Natural killer cell (primary cell): ENCODE data around the gene ZNF441. TPM values are rescaled to one million over a fixed set of nuclear protein-coding genes. Genes with fewer than 3 reads are reported as not detected.

Experiments
- ATAC-seq, 3 donors: fragments of 150-1000 bp in 2 of 3; fragments of 200-7000 bp in 1 of 3; cut with Tn5 transposase; 1 replicate in 1 of 3; 2 replicates in 2 of 3; pipeline ENCODE4 v1.10.0; 2021; ENCODE audit warnings: mild to moderate bottlenecking in 2 of 3, moderate library complexity in 2 of 3
- DNase-seq, 2 donors: peaks; one replicate each; pipeline versions ENCODE4 v3.0.0 to v3.0.0-alpha.2; 2013 to 2021; ENCODE audit warnings: mixed read lengths in 1 of 2
- H3K27ac ChIP-seq: one replicate; pipeline ENCODE4 v1.5.1; 2013; ENCODE audit warnings: mild to moderate bottlenecking, low read length
- H3K27me3 ChIP-seq: one replicate; pipeline ENCODE4 v1.6.1; 2013; ENCODE audit warnings: low read length; ENCODE audit not compliant: control insufficient read depth, insufficient read depth
- H3K36me3 ChIP-seq: one replicate; pipeline ENCODE4 v1.6.1; 2013; ENCODE audit warnings: low read length; ENCODE audit not compliant: control insufficient read depth, insufficient read depth
- H3K4me1 ChIP-seq: one replicate; pipeline ENCODE4 v1.6.1; 2013; ENCODE audit warnings: low read length; ENCODE audit not compliant: control insufficient read depth, insufficient read depth
- H3K4me3 ChIP-seq: one replicate; pipeline ENCODE4 v1.5.1; 2013; ENCODE audit warnings: low read length
- H3K9me3 ChIP-seq: one replicate; pipeline ENCODE4 v1.6.1; 2013; ENCODE audit warnings: low read length; ENCODE audit not compliant: control insufficient read depth, insufficient read depth
- H3K27ac Mint-ChIP-seq, 2 donors: one replicate each; pipeline ENCODE4 v1.8.0; 2022; ENCODE audit warnings: mild to moderate bottlenecking in 2 of 2, mixed read lengths in 2 of 2, moderate library complexity in 1 of 2
- H3K27me3 Mint-ChIP-seq, 2 donors: one replicate each; pipeline ENCODE4 v1.8.0; 2022; ENCODE audit warnings: low read depth in 2 of 2, mixed read lengths in 2 of 2
- H3K36me3 Mint-ChIP-seq: one replicate; pipeline ENCODE4 v1.8.0; 2022; ENCODE audit warnings: mixed read lengths
- H3K4me1 Mint-ChIP-seq, 2 donors: one replicate each; pipeline ENCODE4 v1.8.0; 2022; ENCODE audit warnings: mixed read lengths in 2 of 2
- H3K4me3 Mint-ChIP-seq: one replicate; pipeline ENCODE4 v1.8.0; 2022; ENCODE audit warnings: mild to moderate bottlenecking, moderate library complexity, mixed read lengths
- H3K9me3 Mint-ChIP-seq, 2 donors: one replicate each; pipeline ENCODE4 v1.8.0; 2022; ENCODE audit warnings: mixed read lengths in 2 of 2
- CTCF ChIP-seq: fragments of 200-600 bp; IDR thresholded peaks from one replicate; pipeline ENCODE4 v1.8.0; 2022; ENCODE audit warnings: antibody characterized with exemption
- WGBS: methylation state at CpG from one replicate; pipeline ENCODE4 v1.1.7; 2013; ENCODE audit warnings: missing lambda C conversion rate; ENCODE audit not compliant: insufficient coverage; 5-methylcytosine and 5-hydroxymethylcytosine counted together
- intact Hi-C: fragments of 100-400 bp; cut with micrococcal nuclease; formaldehyde crosslinking; loops from one replicate; pipeline ENCODE4 v1.14.2; 2022
- total RNA-seq, 4 donors: library from RNA; stranded (reverse); fragments of 120-200 nt in 1 of 4; gene quantifications; one replicate each; pipeline versions ENCODE4 v1.2.3 to v1.2.4, GENCODE V29; 2013 to 2022

Gene ZNF441
- total RNA-seq, 3 donors from 2014 or later (not counting 1 experiment from before 2014, with no cell fraction given) = 6.5 to 9.6 (median 7.1) TPM

GRCh38 chr19:11747277-11747676 is 19.5 kb upstream of the ZNF441 start:
- Mint-ChIP-seq H3K4me3 (no peak overlapping the region), H3K36me3 (peaks cover 31% of the 10 kb centered on the region), H3K27me3 (peaks cover 27 to 30% of the 10 kb centered on the region in 2 donors), H3K27ac (no peak overlapping the region), H3K9me3 (peaks cover 8 to 9% of the 10 kb centered on the region in 2 donors), H3K4me1 (no peaks in the 10 kb centered on the region)
- DNase-seq = no peak
- peaks cover 4% of the 10 kb centered on the region for H3K27me3 ChIP-seq
- ATAC-seq = no peak
- no peak overlapping the region for H3K27ac ChIP-seq
- no peaks in the 10 kb centered on the region for H3K4me1 ChIP-seq
- intact Hi-C loops = no loop called here
- no peak overlapping the region for H3K4me3 ChIP-seq
- no CpG with 5 or more reads among the region's 1 CpG for WGBS
- H3K9me3 ChIP-seq = peaks cover 5% of the 10 kb centered on the region
- H3K36me3 ChIP-seq = no peaks in the 10 kb centered on the region
- no peak for TF ChIP-seq CTCF

- H3K9me3 ChIP-seq = peaks cover 5% of the 10 kb centered on the region
- no peak overlapping the region for H3K27ac ChIP-seq
- intact Hi-C loops = no loop called here
- no peak overlapping the region for H3K4me3 ChIP-seq
- H3K27me3 ChIP-seq = peaks cover 9% of the 10 kb centered on the region
- no peak for TF ChIP-seq CTCF
- no peaks in the 10 kb centered on the region for H3K4me1 ChIP-seq
- Mint-ChIP-seq H3K4me1 (no peaks in the 10 kb centered on the region), H3K4me3 (no peak overlapping the region), H3K27ac (no peak overlapping the region), H3K36me3 (peaks cover 45% of the 10 kb centered on the region), H3K9me3 (peaks cover 8 to 12% of the 10 kb centered on the region in 2 donors), H3K27me3 (peaks cover 37 to 51% of the 10 kb centered on the region in 2 donors)
- 67% methylated on average over 2 of the region's 2 CpGs for WGBS
- H3K36me3 ChIP-seq = no peaks in the 10 kb centered on the region
- DNase-seq (no peak), ATAC-seq (no peak)
These were observed 17.0 kb upstream of the ZNF441 start for GRCh38 chr19:11749751-11750150.

- Histone ChIP-seq H3K4me1 (no peaks in the 10 kb centered on the region), H3K27ac (no peak overlapping the region), H3K27me3 (peaks cover 10% of the 10 kb centered on the region), H3K4me3 (no peak overlapping the region), H3K36me3 (no peaks in the 10 kb centered on the region), H3K9me3 (no peaks in the 10 kb centered on the region)
- peaks cover 32 to 47% of the 10 kb centered on the region in 2 donors for H3K27me3 Mint-ChIP-seq
- H3K4me3 Mint-ChIP-seq = no peak overlapping the region
- no peak for ATAC-seq
- no peak for DNase-seq
- H3K27ac Mint-ChIP-seq = no peak overlapping the region
- H3K9me3 Mint-ChIP-seq = peaks cover 14 to 15% of the 10 kb centered on the region in 2 donors
- H3K4me1 Mint-ChIP-seq = no peaks in the 10 kb centered on the region
- WGBS = no CpG with 5 or more reads among the region's 2 CpGs
- intact Hi-C loops = no loop called here
- peaks cover 42% of the 10 kb centered on the region for H3K36me3 Mint-ChIP-seq
- no peak for TF ChIP-seq CTCF
These were observed 14.5 kb upstream of the ZNF441 start for GRCh38 chr19:11752244-11752736.

- H3K36me3 Mint-ChIP-seq = peaks cover 36% of the 10 kb centered on the region
- no peaks in the 10 kb centered on the region for H3K36me3 ChIP-seq
- no peak overlapping the region for H3K4me3 ChIP-seq
- no peaks in the 10 kb centered on the region for H3K4me1 ChIP-seq
- no peak overlapping the region for H3K4me3 Mint-ChIP-seq
- peaks cover 4% of the 10 kb centered on the region for H3K9me3 ChIP-seq
- peaks cover 9 to 14% of the 10 kb centered on the region in 2 donors for H3K9me3 Mint-ChIP-seq
- intact Hi-C loops = no loop called here
- ATAC-seq (no peak), DNase-seq (no peak)
- H3K27me3 Mint-ChIP-seq = peaks cover 34 to 52% of the 10 kb centered on the region in 2 donors
- H3K27me3 ChIP-seq = peaks cover 10% of the 10 kb centered on the region
- TF ChIP-seq CTCF = no peak
- H3K4me1 Mint-ChIP-seq = no peaks in the 10 kb centered on the region
- H3K27ac ChIP-seq = no peak overlapping the region
- WGBS = 66% methylated on average over 3 of the region's 4 CpGs
- no peak overlapping the region for H3K27ac Mint-ChIP-seq
These were observed 12.1 kb upstream of the ZNF441 start for GRCh38 chr19:11754663-11755062.
